ENCODE data around the gene SLC45A1.

GRCh38 chr1:8330271-8331125 lies 12.6 kb downstream of the SLC45A1 start:
- TF ChIP-seq CTCF (IDR thresholded peaks at IDR 0.05) (no peak), EP300 (IDR thresholded peaks at IDR 0.05) (no peak)

All from gastroesophageal sphincter (tissue), 3 donors.